GM18517 (cell line): ENCODE measurements around the gene NKPD1.

Experiments used
- ATAC-seq: cut with Tn5 transposase; IDR thresholded peaks from one replicate; pipeline ENCODE4 v1.9.1; 2021; ENCODE audit warnings: mild to moderate bottlenecking, moderate library complexity; ENCODE audit not compliant: unreplicated experiment

Gene NKPD1

DNA sequence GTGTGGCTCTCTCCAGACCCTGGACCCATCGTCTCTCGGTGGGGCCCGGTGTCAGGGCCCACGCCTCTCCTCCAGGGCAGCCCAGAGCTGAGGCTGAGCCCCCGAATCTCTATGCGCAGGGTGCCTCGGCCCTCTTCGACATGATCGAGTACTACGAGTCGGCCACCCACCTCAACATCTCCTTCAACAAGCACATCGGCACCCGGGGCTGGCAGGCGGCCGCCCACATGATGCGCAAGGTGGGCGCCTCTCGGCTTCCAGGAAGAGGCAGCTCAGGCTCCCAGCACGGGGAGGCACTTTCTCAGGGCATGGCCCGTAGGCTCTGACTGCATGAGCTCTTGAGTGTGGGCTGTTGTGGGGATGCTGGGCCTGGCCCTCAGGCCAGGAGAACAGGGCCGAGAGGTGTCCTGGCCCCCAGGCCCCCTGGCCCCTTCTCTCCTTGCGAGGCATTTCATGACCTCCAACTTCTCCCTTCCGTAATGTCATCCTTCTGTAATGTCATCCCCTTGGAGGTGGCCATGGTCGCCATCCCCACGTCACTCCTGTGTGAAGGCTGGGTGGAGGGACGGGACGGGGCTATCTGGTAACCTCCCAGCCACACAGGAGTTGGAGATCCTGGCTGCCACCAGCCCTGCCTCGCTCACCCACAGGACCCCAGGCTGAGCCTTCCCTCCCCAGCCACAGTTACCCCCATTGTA, 19.4 kb downstream of the NKPD1 start:
- ATAC-seq: no peak

DNA sequence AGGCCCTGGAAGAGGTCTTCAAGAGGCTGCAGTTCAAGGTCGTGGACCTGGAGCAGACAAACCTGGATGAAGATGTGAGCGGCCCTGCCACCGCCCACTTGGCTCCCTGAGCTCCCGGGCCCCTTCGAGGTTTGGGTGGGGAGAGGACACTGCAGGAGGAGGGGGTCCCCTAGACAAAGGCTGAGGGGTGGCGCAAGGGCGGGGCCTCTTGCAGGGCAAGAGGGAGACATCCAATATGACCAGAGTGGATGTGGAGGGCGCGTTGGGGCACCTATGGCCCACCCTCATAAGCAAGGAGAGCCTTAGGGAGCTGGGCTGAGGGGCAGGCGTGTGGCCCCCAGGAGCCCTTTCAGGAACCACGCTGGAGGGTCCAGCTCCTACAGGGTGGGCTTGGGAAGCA, 20.2 kb downstream of the NKPD1 start:
- no peak for ATAC-seq

DNA sequence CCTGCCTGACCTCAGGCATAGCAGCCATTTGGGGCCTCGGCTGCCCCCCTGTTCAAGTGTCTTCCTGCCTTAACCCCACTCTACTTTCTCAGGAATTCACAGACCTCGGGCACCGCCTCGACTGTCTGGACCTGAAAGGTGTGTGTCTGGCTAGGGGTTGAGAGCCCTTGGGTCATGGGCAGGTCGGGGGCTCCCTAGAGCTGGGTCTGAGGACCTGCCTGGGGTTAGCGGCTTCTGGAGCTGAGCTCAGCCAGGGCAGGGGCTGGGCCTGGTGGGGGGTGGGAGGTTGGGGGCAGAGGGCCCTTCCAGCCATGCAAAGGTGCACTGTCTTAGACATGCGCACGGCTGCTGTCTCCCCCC, 20.7 kb downstream of the NKPD1 start:
- ATAC-seq: no peak

DNA sequence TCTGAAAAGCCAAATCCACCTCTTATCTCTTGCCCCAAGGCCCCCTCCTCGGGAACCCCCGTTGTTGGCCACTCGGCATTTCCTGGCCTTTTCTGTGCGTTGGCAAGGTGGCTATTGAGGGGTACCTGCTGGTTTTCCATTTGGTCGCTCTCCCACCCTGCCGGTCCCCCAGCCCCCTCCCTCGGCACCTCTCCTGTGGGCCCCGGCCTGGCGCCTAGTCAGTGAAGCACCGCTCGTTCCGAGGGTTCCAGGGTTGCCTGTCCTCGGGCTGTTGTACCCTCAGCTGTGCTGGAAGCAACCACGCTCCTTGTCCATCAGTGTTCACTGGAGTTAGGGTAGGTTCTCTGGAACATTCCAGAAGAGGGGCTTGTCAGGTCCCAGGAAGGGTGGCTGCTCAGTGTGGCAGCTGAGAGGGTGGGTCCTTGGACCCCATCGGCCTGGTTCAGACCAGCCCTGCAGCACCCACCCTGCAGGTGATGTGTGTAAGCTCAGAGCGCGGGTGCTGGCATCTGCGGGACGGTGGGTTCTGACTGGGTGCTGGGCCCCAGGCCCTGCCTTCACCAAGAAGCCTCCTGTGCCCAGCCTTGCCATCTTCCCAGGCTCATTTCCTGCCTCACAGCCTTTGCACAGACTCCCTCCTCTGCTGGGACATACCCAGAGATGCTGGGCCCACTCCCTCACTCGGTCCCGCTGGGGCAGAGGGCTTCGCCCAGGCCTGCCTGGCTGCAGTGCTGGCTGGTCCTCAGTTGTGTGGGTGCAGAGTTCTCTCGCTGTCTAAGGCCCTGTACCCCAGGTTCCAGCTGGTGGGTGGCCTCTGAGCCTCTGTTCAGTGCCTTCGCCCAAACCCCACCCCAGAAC, 21.3 kb downstream of the NKPD1 start:
- ATAC-seq: no peak

DNA sequence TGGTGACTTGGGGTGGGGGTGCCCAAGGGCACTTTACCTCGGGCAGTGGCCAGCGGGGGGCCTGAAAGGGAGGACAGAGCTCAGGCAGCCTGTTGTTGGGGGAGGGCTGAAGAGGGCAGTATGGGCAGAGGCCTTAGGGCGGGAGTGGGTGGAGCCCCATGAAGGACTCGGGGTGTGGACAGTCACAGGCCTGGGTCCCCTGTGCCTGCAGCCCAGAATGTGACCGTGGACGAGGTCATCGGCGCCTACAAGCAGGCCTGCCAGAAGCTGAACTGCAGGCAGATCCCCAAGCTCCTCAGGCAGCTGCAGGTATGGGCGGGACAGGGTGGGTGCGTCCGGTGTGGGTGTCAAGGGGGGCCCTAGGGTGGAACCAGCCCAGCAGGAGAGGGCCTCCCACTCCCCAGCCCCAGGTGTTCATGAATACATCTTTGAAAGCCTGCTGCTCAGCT, 22.5 kb downstream of the NKPD1 start:
- ATAC-seq: no peak

DNA sequence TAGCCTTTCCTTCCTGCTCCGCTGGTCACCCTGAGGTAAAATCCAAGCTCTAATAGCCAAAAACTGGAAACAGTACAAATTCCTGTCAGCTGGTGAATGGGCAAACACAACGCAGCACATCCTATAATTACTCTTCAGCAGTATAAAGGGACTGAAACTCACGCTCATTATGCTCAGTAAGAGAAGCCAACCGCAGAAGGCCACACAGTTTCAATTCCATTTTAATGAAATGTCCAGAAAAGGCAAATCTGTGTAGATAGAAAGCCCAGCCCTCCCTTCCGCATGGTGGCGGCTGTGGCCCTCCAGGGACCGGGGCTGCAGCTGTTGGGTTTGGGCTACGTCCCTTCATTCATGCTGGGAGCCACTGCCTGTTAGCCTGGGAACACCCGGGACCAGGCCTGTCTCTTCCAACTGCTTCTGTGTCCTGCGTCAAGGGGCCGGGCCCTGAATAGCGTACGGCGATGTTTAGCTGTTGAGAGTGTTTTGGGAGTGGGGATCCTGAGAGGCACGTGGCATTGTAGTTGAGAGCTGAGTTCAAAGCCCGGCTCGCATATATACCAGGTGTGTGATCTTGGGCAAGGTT, 23.5 kb downstream of the NKPD1 start:
- ATAC-seq: peak; percentile 82

DNA sequence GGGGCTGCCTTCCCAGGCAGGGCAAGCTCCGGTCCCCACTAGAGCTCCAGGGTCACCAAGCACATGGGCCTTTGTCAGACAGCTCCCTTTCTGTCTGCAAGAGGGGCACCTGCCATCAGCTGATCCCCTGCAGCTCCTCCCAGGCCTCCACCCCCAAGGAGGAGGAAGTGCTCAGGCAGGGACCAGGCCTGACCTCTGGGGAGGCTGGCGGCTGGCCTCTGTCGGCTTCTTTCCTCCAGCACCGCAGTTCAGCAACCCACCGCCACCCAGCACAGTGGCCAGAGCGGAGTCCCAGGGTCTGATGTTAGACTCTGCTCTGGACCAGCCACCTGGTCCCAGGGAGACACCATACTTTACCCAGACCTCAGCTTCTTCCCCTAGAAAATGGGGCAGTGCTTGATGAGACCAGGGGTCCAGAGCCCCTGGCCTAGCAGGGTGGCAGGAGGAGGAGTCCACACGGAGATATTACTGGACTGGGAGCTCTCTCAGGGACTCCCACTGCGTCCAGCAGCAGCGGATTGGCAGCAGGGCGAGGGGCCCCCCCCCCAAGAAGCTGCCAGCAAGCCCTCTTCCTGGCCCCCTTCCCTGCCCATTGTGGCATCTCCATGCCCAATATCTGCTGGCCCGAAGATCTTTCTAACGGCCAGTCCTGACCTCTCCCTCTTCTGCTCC, 24.1 kb downstream of the NKPD1 start:
- no peak for ATAC-seq

DNA sequence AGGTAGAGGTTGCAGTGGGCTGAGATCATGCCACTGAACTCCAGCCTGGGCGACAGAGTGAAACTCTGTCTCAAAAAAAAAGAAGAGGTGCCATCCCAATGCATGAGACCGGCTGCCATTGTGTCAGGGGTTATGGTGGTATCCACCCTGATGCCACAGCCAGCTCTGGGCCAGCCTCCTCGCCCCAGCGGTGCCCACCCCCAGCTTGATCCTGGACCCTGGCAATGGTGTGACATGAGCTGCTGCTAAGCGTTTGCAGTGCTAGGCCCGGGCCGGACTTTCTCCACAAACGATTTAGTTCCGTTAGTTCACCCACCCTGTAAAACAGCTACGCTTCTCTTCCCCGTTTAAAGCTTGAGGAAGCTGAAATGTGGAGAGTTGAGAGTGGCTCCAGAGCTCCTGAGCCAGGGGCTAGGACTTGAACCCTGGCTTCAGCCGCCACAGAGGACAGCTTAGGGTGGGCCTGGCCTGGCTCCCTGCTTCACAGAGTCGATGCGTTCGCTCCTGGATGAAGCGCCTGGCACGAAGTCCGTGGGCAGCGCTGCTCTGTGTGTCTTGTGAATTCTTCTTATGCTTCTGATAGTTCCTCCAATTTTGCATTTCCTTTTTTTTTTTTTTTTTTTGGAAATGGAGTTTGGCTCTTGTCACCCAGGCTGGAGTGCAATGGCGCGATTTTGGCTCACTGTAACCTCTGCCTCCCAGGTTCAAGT, 25.5 kb downstream of the NKPD1 start:
- no peak for ATAC-seq

DNA sequence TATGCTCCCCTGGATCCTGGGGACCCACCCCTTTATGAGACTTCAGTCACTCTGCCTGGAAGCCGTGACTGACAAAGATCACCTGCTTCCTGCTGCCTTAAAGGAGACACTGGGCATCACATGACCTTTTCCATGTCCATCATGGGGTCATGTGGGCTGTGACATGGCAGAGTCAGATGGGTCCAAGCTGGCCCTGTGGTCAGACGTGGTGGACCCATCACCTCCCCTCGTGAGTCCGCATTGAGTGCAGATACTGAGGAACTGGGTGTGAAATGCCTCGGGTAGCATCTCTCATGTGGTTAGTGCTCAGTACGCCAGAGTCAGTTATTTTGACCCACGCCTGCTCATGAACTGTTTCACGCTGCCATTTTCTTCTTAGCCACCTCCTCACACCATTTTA, 27.1 kb downstream of the NKPD1 start:
- ATAC-seq: no peak

DNA sequence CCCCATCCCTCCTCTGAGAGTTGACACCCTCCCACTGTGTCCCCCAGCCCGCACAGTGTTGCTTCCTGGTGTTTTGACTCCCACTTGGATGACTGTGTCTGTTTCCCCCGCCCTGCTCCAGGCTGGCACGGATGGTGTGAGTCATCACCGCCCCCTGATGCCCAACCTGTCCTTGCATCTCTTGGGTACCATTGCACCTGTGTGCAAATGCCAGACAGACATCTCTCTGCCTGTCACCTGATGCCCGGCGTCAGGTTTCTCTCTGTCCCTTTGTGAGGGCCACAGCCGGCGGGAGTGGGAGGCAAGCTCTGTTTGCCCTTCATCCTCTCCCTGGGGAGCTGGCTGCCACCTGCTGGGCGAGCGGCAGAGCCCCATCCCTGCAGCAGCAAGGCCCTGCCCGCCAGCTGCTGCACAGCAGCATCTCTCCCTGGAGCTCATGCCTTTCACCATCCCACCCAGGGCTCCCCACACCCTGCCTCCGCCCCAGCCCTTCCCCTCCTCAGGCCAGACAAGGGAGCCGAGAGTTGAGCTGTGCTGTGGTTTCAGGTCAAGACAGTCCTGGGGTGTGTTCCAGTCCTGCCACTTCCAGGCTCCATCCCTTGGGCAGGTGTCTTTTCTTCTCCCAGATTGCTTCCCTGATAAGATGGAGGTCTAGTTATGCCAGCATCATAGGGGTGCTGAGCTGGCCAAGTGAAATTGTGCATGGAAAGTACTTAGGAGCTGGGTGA, 29.7 kb downstream of the NKPD1 start:
- no peak for ATAC-seq

DNA sequence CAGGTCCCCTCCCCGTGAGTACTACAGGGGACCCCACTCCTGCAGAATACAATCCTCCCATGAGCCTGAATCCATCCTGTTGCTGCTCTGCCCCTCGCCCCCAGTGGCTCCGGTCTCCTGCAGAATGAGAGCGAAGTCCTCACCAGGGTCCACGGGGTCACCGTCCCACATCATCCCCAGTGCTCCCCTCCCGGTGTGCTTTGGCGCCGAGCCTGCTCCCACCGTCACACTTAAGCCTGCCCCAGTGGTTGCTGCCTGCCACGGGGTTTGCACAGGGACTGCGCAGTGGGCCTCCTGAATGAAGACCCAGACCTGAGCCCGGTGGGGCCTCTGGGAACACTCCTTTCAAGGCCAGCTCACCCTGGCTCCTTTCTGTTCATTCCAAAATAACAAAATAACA, 30.5 kb downstream of the NKPD1 start:
- no peak for ATAC-seq

DNA sequence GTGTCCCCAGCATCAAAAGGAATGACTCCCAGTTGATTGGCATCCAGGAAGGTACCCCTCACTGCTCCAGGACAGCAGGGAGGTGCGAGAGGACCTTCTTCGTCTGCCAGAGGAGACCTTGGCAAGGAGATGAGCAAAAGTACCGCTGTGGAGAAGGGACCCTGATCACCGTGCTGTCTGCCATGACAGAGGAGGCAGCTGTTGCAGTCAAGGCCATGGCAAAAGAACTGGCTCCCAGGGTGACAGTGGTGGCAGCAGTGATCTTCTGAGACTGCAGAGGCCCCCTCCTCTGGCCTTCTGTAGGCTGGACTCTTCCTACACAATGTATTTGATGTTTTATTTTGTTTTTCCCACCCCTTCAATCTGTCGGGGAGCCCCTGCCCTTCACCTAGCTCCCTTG, 32.0 kb downstream of the NKPD1 start:
- ATAC-seq: no peak

DNA sequence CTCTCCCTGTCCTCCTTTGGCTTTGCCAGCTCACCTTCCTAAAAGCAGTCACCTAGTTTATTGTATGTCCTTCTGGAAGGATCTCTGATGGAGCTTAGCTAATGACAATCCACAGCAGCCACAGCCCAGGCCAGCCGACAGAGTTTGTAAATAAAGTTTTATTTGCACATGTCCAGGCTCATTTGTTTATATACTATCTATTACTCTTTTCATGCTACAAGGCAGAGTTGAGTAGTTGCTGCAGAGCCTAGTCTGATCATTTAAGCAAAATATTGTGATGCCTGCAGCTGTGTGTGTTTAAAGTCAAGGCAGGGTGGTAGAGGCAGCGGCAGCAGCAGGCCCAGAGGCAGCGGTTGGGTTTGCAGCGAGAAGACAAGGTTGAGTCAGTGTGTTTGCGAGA, 32.6 kb downstream of the NKPD1 start:
- ATAC-seq: no peak

DNA sequence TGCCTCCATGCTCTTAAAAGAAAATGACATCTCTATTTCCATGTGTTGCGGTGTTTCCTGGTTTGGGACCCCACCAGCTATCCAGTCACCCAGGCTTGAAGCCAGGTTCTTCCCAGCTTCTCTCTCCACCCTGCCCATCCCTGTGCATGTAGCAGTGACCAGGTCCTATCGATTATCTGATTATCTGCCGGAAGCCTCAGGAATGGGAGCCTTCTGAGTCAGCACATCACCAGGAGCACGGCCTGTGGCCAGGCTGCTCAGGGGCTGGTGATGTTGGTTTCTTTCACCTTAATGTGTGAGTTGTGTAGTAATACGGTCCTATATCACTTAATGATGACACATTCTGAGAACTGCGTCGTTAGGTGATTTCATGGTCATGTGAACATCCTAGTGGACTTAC, 34.1 kb downstream of the NKPD1 start:
- ATAC-seq: no peak

DNA sequence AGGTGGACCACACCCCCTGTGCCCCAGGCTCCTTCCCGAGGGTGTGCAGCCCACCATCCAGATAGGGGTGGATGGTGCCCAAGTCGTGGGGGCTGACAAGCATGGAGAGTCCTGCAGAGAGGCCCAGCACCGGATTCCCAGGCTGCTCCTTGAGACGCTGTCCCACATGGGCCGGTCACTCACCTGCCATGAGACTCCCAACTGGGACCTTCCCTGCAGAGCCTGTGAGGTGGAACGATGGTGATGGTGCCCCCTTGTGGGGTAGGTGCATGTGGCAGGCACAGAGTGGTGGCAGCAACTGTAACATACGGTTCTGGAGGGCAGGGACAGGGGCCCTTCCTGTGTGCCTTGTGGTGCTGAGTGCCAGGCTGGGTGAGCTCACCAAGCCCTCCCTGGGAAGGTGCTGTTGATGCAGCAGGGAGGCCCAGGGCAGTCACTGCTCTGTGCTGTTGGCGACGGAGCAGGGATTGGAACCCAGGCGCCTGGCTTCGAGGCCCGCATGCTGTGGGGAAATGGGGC, 34.7 kb downstream of the NKPD1 start:
- ATAC-seq: no peak

DNA sequence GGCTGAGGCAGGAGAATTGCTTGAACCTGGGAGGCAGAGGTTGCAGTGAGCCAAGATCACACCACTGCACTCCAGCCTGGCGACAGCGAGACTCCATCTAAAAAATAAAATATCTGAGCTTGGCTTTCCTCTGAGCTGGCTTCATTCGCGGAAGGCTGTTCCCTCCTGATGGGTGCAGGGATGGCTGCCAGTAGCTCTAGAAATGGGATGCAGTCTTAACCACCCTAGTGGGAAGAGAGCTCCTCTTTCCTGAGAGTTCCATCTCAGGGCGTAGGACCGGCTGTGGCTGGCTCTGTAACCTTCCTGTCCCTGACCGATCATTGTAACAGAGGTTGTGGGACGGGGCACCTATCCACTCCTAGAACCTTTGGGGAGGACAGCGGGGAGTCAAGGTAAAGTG, 35.4 kb downstream of the NKPD1 start:
- ATAC-seq: no peak

DNA sequence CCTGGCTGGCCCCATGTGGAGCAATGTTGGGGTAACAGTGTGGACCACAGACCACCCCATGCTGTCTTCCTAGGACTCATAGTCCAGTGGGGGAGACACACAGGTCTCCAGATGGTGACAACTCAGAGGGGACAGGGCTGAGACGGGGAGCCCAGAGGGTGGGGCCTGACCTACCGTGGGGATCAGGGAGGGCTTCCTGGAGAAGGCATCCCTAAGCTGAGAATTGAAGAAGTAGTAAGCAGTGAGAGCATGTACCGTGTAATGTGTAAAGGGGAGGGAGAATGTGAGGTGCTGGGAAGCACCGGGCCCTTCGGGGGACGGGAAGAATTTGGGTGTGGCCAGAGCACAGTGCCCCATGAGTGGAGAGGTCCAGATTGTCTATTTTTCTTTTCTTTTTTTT, 36.8 kb downstream of the NKPD1 start:
- no peak for ATAC-seq

DNA sequence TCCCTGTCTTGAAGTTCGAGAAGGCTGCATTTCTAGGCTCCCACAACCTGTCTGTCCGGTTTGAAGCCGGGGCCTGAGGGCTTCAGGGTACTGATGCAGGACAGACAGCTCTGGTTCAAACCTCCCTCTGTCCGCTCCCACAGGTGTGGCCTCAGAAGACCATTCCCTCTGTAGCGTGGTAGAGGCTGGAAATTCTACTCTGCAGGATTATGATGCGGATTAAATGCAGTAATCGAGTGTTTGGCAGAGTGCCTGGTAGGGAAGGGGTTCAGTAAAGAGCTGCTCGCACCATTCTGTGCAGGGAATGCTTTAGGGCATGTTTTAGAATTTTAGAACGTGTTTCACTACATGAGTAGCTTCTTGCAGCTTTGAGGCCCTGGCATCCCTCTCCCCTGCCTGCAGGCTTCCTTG, 37.3 kb downstream of the NKPD1 start:
- no peak for ATAC-seq

DNA sequence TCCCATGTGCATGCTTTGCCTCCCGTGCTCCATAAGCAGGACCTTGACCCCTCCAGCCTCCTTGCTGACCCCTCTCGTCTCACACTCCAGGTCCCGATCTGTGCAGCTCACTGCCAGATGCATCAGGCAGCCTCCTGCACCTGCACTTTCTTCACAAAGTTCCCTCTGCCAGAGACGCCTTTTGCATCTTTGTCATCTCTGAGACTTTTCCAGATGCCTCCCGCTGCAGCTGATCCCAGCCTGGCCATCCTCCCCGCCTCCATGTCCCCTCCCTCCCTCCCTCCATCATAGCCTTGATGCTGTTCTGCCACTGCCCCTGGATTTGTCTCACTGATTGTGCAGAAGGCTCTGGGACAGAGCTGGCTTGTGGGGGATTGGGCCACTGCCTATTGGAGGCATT, 38.0 kb downstream of the NKPD1 start:
- ATAC-seq: no peak

DNA sequence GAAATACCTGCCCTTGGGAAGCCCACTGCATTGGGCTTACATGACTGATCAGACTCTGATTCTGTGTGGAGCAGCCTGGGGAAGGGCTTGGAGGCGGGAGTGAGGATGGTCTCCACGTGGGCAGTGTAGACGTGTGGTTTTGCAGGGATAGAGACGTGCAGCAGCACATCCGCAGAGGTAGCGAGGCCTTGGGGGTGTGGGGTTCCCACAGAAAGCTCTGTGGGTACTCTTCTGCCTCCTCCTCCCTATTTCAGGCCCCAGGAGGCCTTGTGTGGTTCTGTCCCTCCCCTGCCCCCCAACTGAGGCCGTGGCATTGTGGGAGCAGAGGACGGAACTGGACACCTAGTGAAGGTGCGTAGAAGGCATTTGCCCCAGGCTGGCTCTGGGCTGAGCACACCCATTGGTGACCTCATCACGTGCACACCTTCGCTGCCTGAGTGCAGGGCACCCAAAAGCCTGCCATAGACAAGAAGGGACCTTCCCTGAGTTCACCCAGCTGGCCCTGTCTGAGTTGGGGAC, 38.9 kb downstream of the NKPD1 start:
- ATAC-seq: no peak
